Testis (tissue), 3 donors: ENCODE results near the gene DOCK6. TPM values are rescaled to one million over a fixed set of nuclear protein-coding genes. Genes with fewer than 3 reads are reported as not detected.

Experiments
- DNase-seq: peaks from one replicate; pipeline ENCODE4 v3.0.0-alpha.2; 2019
- H3K27ac ChIP-seq, 2 donors: fragments of 200-600 bp; sonication (generic); one replicate each; pipeline ENCODE4 v1.5.1; 2019
- H3K27me3 ChIP-seq: fragments of 200-600 bp; sonication (generic); one replicate; pipeline ENCODE4 v1.5.1; 2019
- H3K36me3 ChIP-seq: fragments of 200-600 bp; sonication (generic); one replicate; pipeline ENCODE4 v1.5.1; 2017; ENCODE audit warnings: low read depth; ENCODE audit errors: missing control alignments
- H3K4me1 ChIP-seq: fragments of 200-600 bp; sonication (generic); one replicate; pipeline ENCODE4 v1.5.1; 2019
- H3K4me3 ChIP-seq, 2 donors: fragments of 200-600 bp; sonication (generic); one replicate each; pipeline ENCODE4 v1.5.1; 2017 to 2019
- H3K9me3 ChIP-seq: fragments of 200-600 bp; sonication (generic); one replicate; pipeline ENCODE4 v1.5.1; 2017
- POLR2A ChIP-seq: fragments of 450-650 bp; IDR thresholded peaks from one replicate; pipeline ENCODE4 v1.6.1; 2017; ENCODE audit warnings: antibody characterized with exemption, mild to moderate bottlenecking, moderate library complexity
- WGBS, 2 donors: methylation state at CpG; one replicate each; pipeline ENCODE4 v1.1.5; 2018; 5-methylcytosine and 5-hydroxymethylcytosine counted together
- intact Hi-C: fragments of 100-400 bp; cut with DNase I; formaldehyde crosslinking; loops from one replicate; pipeline ENCODE4 v1.15.1; 2023; ENCODE audit warnings: low total_unique reads
- polyA plus RNA-seq: library from polyadenylated mRNA; stranded (reverse); fragments of 350-450 nt; fragmentation: Illumina TruSeq; extraction: RNeasy Lipid Tissue Mini Kit (QIAGEN cat#74804); gene quantifications from one replicate; pipeline ENCODE4 v1.2.3, GENCODE V29; 2014; ENCODE audit warnings: low read depth, low replicate concordance; ENCODE audit not compliant: insufficient read depth
- total RNA-seq, 2 donors: library from RNA; depleted of rRNA; stranded (reverse); fragments of >200 nt; gene quantifications; one replicate each; pipeline ENCODE4 v1.2.3, GENCODE V29; 2016
- TF ChIP-seq, protein P1 (sequence below), 3 experiments: fragments of 450-650 bp in 2 of 3; fragments of 200-600 bp in 1 of 3; sonication (generic) in 1 of 3; IDR thresholded peaks; one replicate each; pipeline ENCODE4 v1.5.1; 2016 to 2019; ENCODE audit warnings: antibody characterized with exemption in 3 of 3, mild to moderate bottlenecking in 2 of 3, moderate library complexity in 1 of 3

Gene DOCK6
- total and polyA plus RNA-seq, 3 donors from 2014 or later = 18.4 to 45.0 (median 32.5) TPM

DNA sequence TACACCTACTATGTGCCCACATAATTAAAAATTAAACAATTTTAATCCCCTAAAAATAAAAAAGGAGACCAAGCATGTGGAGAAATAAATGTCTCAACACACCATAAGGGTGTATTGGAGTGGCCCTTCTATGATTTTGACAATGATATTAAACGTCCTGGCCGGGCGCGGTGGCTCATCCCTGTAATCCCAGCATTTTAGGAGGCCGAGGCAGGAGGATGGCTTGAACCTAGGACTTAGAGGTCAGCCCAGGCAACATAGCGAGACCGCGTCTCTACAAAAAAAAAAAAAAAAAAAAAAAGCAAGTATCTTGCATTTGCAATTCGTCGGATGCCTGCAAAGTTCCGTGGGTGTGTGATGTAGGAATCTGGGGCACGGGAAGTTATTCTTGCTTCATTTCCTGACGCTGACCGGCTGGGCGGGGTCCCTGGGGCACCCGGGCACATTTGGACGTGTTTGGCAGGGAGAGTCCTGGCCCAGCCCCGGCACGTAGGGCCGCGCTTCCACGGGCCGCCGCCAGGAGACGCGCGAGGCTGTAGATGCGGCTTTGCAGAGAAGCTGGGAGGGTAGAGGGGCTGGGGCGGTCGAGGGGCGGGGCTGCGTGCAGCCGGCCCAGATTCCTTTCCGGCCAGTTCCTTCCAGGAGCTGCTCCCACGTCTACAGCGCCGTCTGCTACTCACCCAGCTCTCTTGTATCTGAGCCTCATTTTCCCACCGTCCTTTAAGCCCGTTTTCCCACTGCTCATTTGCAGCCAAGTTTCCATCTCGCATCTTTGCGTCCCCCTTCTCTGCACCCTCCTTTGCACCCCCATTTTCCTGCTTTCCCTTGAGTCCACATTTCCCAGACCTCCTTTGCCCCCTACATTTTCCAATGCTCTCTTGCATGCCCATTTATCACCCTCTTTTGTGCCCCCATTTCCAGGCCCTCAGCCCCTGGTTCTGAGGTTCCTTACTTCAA, 31.4 kb upstream of the DOCK6 start:
- WGBS, 2 donors = 3% methylated on average over 35 to 41 of the region's 41 CpGs
- DNase-seq = peak; percentile 95
- H3K9me3 ChIP-seq = no peaks in the 10 kb centered on the region
- H3K27me3 ChIP-seq = no peaks in the 10 kb centered on the region
- H3K4me1 ChIP-seq = peaks cover 2% of the 10 kb centered on the region
- intact Hi-C loops = loop anchor here (10.0 kb wide), 2 partner anchors 81 to 151 kb away; partner anchors contain the start of gene SWSAP1
- H3K4me3 ChIP-seq = peak overlapping the region; percentile 20 to 39
- peak overlapping the region in 1 of 2 donors; percentile 19 for H3K27ac ChIP-seq
- no peaks in the 10 kb centered on the region for H3K36me3 ChIP-seq
- TF ChIP-seq, protein P1, sequence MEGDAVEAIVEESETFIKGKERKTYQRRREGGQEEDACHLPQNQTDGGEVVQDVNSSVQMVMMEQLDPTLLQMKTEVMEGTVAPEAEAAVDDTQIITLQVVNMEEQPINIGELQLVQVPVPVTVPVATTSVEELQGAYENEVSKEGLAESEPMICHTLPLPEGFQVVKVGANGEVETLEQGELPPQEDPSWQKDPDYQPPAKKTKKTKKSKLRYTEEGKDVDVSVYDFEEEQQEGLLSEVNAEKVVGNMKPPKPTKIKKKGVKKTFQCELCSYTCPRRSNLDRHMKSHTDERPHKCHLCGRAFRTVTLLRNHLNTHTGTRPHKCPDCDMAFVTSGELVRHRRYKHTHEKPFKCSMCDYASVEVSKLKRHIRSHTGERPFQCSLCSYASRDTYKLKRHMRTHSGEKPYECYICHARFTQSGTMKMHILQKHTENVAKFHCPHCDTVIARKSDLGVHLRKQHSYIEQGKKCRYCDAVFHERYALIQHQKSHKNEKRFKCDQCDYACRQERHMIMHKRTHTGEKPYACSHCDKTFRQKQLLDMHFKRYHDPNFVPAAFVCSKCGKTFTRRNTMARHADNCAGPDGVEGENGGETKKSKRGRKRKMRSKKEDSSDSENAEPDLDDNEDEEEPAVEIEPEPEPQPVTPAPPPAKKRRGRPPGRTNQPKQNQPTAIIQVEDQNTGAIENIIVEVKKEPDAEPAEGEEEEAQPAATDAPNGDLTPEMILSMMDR (IDR thresholded peaks at IDR 0.05) = peak; percentile 92 to 97 (median 96)
- no peak for TF ChIP-seq POLR2A

- TF ChIP-seq, protein P1 (IDR thresholded peaks at IDR 0.05) = no peak
- no peak for TF ChIP-seq POLR2A
- H3K4me1 ChIP-seq = peaks cover 1% of the 10 kb centered on the region
- DNase-seq = no peak
- H3K27me3 ChIP-seq = no peaks in the 10 kb centered on the region
- intact Hi-C loops = loop anchor here (10.0 kb wide), 2 partner anchors 83 to 153 kb away; partner anchors contain the start of gene SWSAP1
- 68 to 70% methylated on average over 1 of the region's 1 CpG for WGBS, 2 donors
- H3K4me3 ChIP-seq = no peak overlapping the region
- H3K9me3 ChIP-seq = no peaks in the 10 kb centered on the region
- no peak overlapping the region for H3K27ac ChIP-seq
- H3K36me3 ChIP-seq = no peaks in the 10 kb centered on the region
These were observed 29.7 kb upstream of the DOCK6 start for GRCh38 chr19:11291991-11292390.

- no peaks in the 10 kb centered on the region for H3K4me1 ChIP-seq
- intact Hi-C loops = loop anchor here (10.0 kb wide), 2 partner anchors 83 to 153 kb away; partner anchors contain the start of gene SWSAP1
- no peaks in the 10 kb centered on the region for H3K27me3 ChIP-seq
- DNase-seq = no peak
- H3K9me3 ChIP-seq = no peaks in the 10 kb centered on the region
- H3K4me3 ChIP-seq = no peak overlapping the region
- H3K36me3 ChIP-seq = no peaks in the 10 kb centered on the region
- no peak for TF ChIP-seq POLR2A
- TF ChIP-seq, protein P1 (IDR thresholded peaks at IDR 0.05) = no peak
- WGBS, 2 donors = 85 to 92% methylated on average over 7 of the region's 7 CpGs
- H3K27ac ChIP-seq = no peak overlapping the region
These were observed 29.1 kb upstream of the DOCK6 start for GRCh38 chr19:11291415-11291814.

GRCh38 chr19:11290256-11290655, 27.9 kb upstream of the DOCK6 start:
- 83 to 88% methylated on average over 4 of the region's 4 CpGs for WGBS, 2 donors
- DNase-seq = no peak

More at GRCh38 chr19:11290256-11290655, 27.9 kb upstream of the DOCK6 start:
- intact Hi-C loops = loop anchor here (10.0 kb wide), 2 partner anchors 85 to 155 kb away; partner anchors contain the start of gene SWSAP1
- Histone ChIP-seq H3K27ac (no peak overlapping the region), H3K36me3 (no peaks in the 10 kb centered on the region), H3K27me3 (no peaks in the 10 kb centered on the region), H3K9me3 (no peaks in the 10 kb centered on the region), H3K4me1 (no peaks in the 10 kb centered on the region), H3K4me3 (no peak overlapping the region)
- TF ChIP-seq, protein P1 (IDR thresholded peaks at IDR 0.05) = no peak
- no peak for TF ChIP-seq POLR2A
